Suprapubic skin (tissue), 4 donors: ENCODE data around the gene ITGAL. TPM values are rescaled to one million over a fixed set of nuclear protein-coding genes. Genes with fewer than 3 reads are reported as not detected.

Experiments
- DNase-seq, 2 donors: peaks; one replicate each; pipeline ENCODE4 v3.0.0-alpha.2; 2019; ENCODE audit warnings: low spot score in 2 of 2
- H3K27ac ChIP-seq: fragments of 200-600 bp; sonication (generic); one replicate; pipeline ENCODE4 v1.5.1; 2019
- H3K27me3 ChIP-seq: fragments of 200-600 bp; sonication (generic); one replicate; pipeline ENCODE4 v1.5.1; 2019
- H3K36me3 ChIP-seq: fragments of 200-600 bp; sonication (generic); one replicate; pipeline ENCODE4 v1.5.1; 2019
- H3K4me1 ChIP-seq: fragments of 200-600 bp; sonication (generic); one replicate; pipeline ENCODE4 v1.5.1; 2019
- H3K4me3 ChIP-seq: fragments of 200-600 bp; sonication (generic); one replicate; pipeline ENCODE4 v1.5.1; 2019; ENCODE audit warnings: mild to moderate bottlenecking
- H3K9me3 ChIP-seq: fragments of 200-600 bp; sonication (generic); one replicate; pipeline ENCODE4 v1.5.1; 2019
- EP300 ChIP-seq: sonication (generic); formaldehyde crosslinking; IDR thresholded peaks from one replicate; pipeline ENCODE4 v1.6.1; 2017; ENCODE audit warnings: antibody characterized with exemption
- POLR2A ChIP-seq, 2 donors: fragments of 450-650 bp; IDR thresholded peaks; one replicate each; pipeline ENCODE4 v1.6.1; 2017; ENCODE audit warnings: antibody characterized with exemption in 2 of 2, mild to moderate bottlenecking in 2 of 2, moderate library complexity in 2 of 2
- POLR2AphosphoS5 ChIP-seq, 3 donors: sonication (generic); formaldehyde crosslinking; IDR thresholded peaks; one replicate each; pipeline ENCODE4 v1.6.1; 2017; ENCODE audit warnings: antibody characterized with exemption in 3 of 3
- WGBS: methylation state at CpG from one replicate; pipeline ENCODE4 v1.1.5; 2018; 5-methylcytosine and 5-hydroxymethylcytosine counted together
- total RNA-seq, 4 donors: library from RNA; depleted of rRNA; stranded (reverse); fragments of >200 nt; gene quantifications; one replicate each; pipeline ENCODE4 v1.1.0, GENCODE V29; 2016
- TF ChIP-seq, protein P1 (sequence below), 2 donors: fragments of 200-600 bp in 1 of 2; fragments of 450-650 bp in 1 of 2; sonication (generic) in 1 of 2; IDR thresholded peaks; one replicate each; pipeline ENCODE4 v1.5.1; 2016 to 2019; ENCODE audit warnings: antibody characterized with exemption in 2 of 2, mild to moderate bottlenecking in 1 of 2, moderate library complexity in 1 of 2

The ITGAL gene
- total RNA-seq, 4 donors from 2014 or later: 0.47 to 4.3 (median 1.9) TPM

- no peak for TF ChIP-seq EP300
- TF ChIP-seq POLR2A (IDR thresholded peaks at IDR 0.05): no peak
- TF ChIP-seq POLR2AphosphoS5 (IDR thresholded peaks at IDR 0.05): no peak
- Histone ChIP-seq H3K4me1 (peaks cover 37% of the 10 kb centered on the region), H3K27me3 (no peaks in the 10 kb centered on the region), H3K27ac (no peak overlapping the region), H3K9me3 (no peaks in the 10 kb centered on the region), H3K36me3 (no peaks in the 10 kb centered on the region), H3K4me3 (no peak overlapping the region)
- no peak for DNase-seq
- WGBS: 85% methylated on average over 3 of the region's 3 CpGs
Measured at GRCh38 chr16:30569281-30569680, 96.7 kb downstream of the ITGAL start.

DNA sequence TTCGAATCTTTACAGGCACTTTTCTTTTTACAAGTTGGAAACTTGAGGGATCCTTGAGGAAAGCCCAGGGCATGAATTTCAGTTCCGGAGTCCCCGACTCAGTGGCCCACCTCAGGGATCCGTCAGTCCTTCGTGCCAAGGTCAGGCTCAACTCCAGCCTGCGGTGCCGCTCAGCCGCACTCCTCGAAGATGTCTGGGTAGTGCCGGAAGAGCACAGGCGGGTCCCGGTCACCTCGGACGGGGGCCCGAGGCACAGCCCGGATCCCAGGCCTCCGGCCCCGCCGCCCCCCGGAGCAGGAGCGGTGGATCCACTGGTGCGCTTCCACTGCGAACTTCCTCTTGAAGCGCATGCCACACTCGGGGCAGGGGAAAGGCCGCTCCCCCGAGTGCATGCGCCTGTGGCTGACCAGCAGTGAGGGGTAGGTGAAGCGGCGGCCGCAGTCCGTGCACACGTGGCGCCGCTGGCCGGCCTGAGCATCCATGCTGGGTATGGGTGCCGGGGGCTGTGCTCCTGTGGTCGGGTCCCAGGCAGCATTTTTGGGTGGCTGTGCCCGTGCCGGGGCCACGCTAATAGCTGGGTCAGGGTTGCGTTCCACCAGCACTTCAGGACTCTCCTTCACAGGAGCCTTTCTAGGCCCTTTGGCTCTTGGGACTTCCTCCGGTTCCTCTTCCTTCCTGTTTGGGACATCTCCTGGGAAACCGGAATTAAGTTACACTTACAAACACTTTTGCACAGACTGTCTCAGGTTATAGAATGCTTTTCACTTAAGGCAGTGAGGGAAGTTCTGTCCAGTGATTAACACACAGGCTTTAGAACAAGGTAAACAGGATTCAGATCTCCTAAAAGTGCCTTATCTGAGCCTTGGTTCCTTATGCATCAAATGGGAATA, 97.4 kb downstream of the ITGAL start:
- Histone ChIP-seq H3K4me3 (peak overlapping the region; percentile 68), H3K4me1 (peaks cover 37% of the 10 kb centered on the region), H3K9me3 (no peaks in the 10 kb centered on the region), H3K36me3 (no peaks in the 10 kb centered on the region), H3K27me3 (no peaks in the 10 kb centered on the region), H3K27ac (peak overlapping the region; percentile 24)
- 88% methylated on average over 16 of the region's 44 CpGs for WGBS
- TF ChIP-seq EP300 (no peak), POLR2A (IDR thresholded peaks at IDR 0.05) (no peak), POLR2AphosphoS5 (IDR thresholded peaks at IDR 0.05) (no peak)
- TF ChIP-seq, protein P1, sequence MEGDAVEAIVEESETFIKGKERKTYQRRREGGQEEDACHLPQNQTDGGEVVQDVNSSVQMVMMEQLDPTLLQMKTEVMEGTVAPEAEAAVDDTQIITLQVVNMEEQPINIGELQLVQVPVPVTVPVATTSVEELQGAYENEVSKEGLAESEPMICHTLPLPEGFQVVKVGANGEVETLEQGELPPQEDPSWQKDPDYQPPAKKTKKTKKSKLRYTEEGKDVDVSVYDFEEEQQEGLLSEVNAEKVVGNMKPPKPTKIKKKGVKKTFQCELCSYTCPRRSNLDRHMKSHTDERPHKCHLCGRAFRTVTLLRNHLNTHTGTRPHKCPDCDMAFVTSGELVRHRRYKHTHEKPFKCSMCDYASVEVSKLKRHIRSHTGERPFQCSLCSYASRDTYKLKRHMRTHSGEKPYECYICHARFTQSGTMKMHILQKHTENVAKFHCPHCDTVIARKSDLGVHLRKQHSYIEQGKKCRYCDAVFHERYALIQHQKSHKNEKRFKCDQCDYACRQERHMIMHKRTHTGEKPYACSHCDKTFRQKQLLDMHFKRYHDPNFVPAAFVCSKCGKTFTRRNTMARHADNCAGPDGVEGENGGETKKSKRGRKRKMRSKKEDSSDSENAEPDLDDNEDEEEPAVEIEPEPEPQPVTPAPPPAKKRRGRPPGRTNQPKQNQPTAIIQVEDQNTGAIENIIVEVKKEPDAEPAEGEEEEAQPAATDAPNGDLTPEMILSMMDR (IDR thresholded peaks at IDR 0.05): no peak
- no peak for DNase-seq

DNA sequence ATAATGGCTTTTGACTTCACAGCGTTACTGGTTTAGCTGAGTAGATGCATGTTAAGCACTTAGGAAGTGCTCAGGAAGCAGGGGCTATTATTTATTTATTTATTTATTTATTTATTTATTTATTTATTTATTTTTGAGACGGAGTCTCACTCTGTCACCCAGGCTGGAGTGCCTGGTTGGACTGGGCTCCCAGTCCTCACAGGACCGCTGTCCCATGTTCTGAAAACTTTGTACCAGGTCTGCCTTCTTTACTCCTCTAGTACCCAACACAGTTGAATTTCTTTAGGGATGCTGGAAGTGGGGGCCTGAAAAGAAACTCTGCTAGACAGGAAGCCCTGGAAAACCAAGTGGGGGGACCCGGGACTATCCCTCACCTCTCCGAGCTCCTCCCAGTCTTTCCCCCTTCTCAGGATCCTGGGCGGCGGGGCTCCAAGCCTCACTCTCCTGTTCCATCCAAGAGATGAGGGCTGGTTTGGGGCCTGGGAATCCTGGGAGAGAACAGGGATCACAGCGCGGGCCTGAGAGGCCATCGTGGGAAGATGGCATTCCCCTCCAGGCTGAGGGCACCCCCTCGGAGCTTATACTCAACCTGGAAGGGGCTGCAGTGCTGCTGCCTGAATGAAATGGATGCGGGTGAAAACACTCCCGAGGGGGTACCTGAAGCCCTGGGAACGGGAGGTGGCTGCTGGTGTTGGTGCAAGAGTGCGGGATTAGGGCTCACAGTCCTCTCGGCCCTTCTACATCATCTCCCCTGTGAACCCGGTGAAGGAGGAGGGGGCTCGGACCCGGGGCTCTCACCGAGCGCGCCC, 98.3 kb downstream of the ITGAL start:
- WGBS: 8% methylated on average over 16 of the region's 22 CpGs
- Histone ChIP-seq H3K9me3 (no peaks in the 10 kb centered on the region), H3K4me3 (peak overlapping the region; percentile 68), H3K4me1 (peaks cover 37% of the 10 kb centered on the region), H3K27ac (peak overlapping the region; percentile 93), H3K36me3 (no peaks in the 10 kb centered on the region), H3K27me3 (no peaks in the 10 kb centered on the region)
- no peak for DNase-seq
- TF ChIP-seq, protein P1 (IDR thresholded peaks at IDR 0.05): no peak
- TF ChIP-seq EP300 (no peak), POLR2AphosphoS5 (IDR thresholded peaks at IDR 0.05) (no peak), POLR2A (IDR thresholded peaks at IDR 0.05) (no peak)

DNA sequence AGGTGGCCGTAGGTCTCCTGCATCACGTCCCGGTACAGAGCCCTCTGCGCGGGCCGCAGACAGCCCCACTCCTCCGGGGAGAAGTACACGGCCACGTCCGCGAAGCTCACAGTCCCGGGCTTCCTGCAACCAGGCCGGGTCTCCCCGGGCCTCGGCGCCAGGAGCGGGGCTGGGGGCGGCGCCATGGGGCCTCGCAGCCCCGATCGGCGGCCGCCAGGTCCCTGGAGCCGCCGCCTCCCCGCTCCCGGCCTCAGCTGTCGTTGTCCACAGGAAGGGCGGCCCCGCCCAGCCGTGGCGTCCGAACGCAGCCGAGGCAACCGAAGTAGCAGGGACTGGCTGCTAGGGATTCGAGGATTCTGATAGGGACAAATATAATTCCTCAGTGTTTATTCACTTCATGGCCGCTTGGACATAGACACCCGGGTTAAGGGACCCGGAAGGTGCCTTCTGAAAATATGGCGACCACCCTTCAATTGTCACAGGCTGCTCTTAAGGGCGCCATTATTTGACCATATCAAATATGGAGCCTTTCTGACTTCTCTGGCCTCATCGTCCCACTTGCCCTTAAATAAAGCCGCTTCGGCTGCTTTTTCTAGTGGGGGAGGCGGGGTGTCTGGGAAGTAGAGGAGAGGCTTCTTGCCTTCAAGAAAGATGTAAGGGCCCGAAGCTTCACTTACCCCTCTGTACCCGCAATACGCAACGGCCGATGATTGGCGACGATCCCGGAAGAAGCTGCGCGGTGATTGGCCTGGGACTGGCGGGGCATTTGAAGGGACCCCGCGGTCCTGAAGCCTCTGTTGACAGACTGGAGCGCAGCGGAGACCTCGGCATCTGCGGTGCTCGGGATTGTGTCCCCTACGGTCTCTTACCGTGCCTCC, 99.1 kb downstream of the ITGAL start, which contains the start of gene ZNF688:
TSS of gene ZNF688 (minus strand) at position 270 of the 878 bp plus-strand sequence. CDS start at position 185, 85 bp downstream.
- peak; percentile 96 to 97 for DNase-seq
- 0% methylated on average over 37 of the region's 67 CpGs for WGBS
- no peaks in the 10 kb centered on the region for H3K27me3 ChIP-seq
- peak within 1 kb of the TSS; percentile 68 for H3K4me3 ChIP-seq
- H3K9me3 ChIP-seq: no peaks in the 10 kb centered on the region
- H3K4me1 ChIP-seq: peaks cover 37% of the 10 kb centered on the region
- H3K27ac ChIP-seq: peak within 1 kb of the TSS; percentile 93
- TF ChIP-seq POLR2AphosphoS5 (IDR thresholded peaks at IDR 0.05): peak; percentile 14 to 78 (median 77)
- TF ChIP-seq, protein P1 (IDR thresholded peaks at IDR 0.05): no peak
- peak in 1 of 2 donors; percentile 61 for TF ChIP-seq POLR2A (IDR thresholded peaks at IDR 0.05)
- peaks cover 3% of the 10 kb centered on the region for H3K36me3 ChIP-seq

Other genes with a start within 250 kb of the ITGAL start
- gene NPIPB13, start 224.3 kb upstream of the ITGAL start, total RNA-seq: 10 to 100 TPM in 1 of 4 donors, 1 to 10 TPM in 3; 2.5 to 12.8 (median 4.7) TPM
- gene CD2BP2, start 117.4 kb upstream of the ITGAL start, total RNA-seq: 10 to 100 TPM; 21.6 to 34.9 (median 27.7) TPM
- 10 to 100 TPM; 34.4 to 43.2 (median 38.4) TPM for gene TBC1D10B, start 102.2 kb upstream of the ITGAL start, total RNA-seq
- gene MYL11, start 97.9 kb upstream of the ITGAL start, total RNA-seq: not detected
- 1 to 10 TPM in 2 of 4 donors, under 1 TPM in 1, not detected in 1; 0.52 to 2.3 (median 1.3) TPM for gene SEPTIN1, start 90.2 kb upstream of the ITGAL start, total RNA-seq
- gene ZNF48, start 77.3 kb upstream of the ITGAL start, total RNA-seq: 10 to 100 TPM in 1 of 4 donors, 1 to 10 TPM in 3; 6.3 to 12.1 (median 8.1) TPM
- 10 to 100 TPM in 1 of 4 donors, 1 to 10 TPM in 3; 4.9 to 14.3 (median 7.3) TPM for gene ZNF771, start 65.1 kb upstream of the ITGAL start, total RNA-seq
- gene DCTPP1, start 42.7 kb upstream of the ITGAL start, total RNA-seq: 10 to 100 TPM; 17.2 to 26.0 (median 20.0) TPM
- gene SEPHS2, start 26.9 kb upstream of the ITGAL start, total RNA-seq: 10 to 100 TPM; 16.8 to 26.2 (median 22.2) TPM
- gene ZNF768, start 53.8 kb downstream of the ITGAL start, total RNA-seq: 10 to 100 TPM; 30.5 to 41.3 (median 36.6) TPM
- 10 to 100 TPM in 3 of 4 donors, 1 to 10 TPM in 1; 9.4 to 15.4 (median 11.5) TPM for gene ZNF747, start 62.1 kb downstream of the ITGAL start, total RNA-seq
- gene ZNF764, start 85.6 kb downstream of the ITGAL start, total RNA-seq: 10 to 100 TPM in 1 of 4 donors, 1 to 10 TPM in 3; 5.5 to 10.5 (median 8.7) TPM
- gene ZNF688, start 99.0 kb downstream of the ITGAL start, total RNA-seq: 10 to 100 TPM in 3 of 4 donors, 1 to 10 TPM in 1; 9.9 to 33.0 (median 20.0) TPM
- 10 to 100 TPM in 3 of 4 donors, 1 to 10 TPM in 1; 9.8 to 24.5 (median 11.2) TPM for gene ZNF785, start 113.0 kb downstream of the ITGAL start, total RNA-seq
- gene ZNF689, start 137.6 kb downstream of the ITGAL start, total RNA-seq: 10 to 100 TPM in 1 of 4 donors, 1 to 10 TPM in 3; 5.3 to 11.2 (median 6.0) TPM
- 10 to 100 TPM; 56.7 to 68.8 (median 62.1) TPM for gene PRR14, start 178.2 kb downstream of the ITGAL start, total RNA-seq
- 10 to 100 TPM; 64.5 to 81.3 (median 73.1) TPM for gene FBRS, start 185.7 kb downstream of the ITGAL start, total RNA-seq
- 10 to 100 TPM; 42.9 to 50.0 (median 44.6) TPM for gene SRCAP, start 226.4 kb downstream of the ITGAL start, total RNA-seq